Spleen (tissue), 11 donors: ENCODE data around the gene CABP4. TPM values are rescaled to one million over a fixed set of nuclear protein-coding genes. Genes with fewer than 3 reads are reported as not detected.
A peak's percentile ranks its signal among the peaks of the same experiment; 100 is the strongest.

Experiments
- DNase-seq: peaks from one replicate; pipeline ENCODE4 v3.0.0-alpha.2; 2020
- H3K27ac ChIP-seq, 8 donors: fragments of 200-600 bp; sonication (generic) in 7 of 8; 1 replicate in 4 of 8; 2 replicates in 4 of 8; pipeline versions ENCODE4 v1.5.0 to v1.8.0; 2016 to 2021; ENCODE audit warnings: inconsistent platforms in 4 of 8, mild to moderate bottlenecking in 4 of 8, moderate library complexity in 1 of 8
- H3K27me3 ChIP-seq, 7 donors: fragments of 200-600 bp; sonication (generic) in 6 of 7; replicated peaks in 1 of 7; 1 replicate in 4 of 7; 2 replicates in 3 of 7; pipeline versions ENCODE4 v1.5.0 to v1.8.0; 2016 to 2021; ENCODE audit warnings: inconsistent platforms in 3 of 7, mild to moderate bottlenecking in 1 of 7
- H3K36me3 ChIP-seq, 6 donors: fragments of 200-600 bp; sonication (generic) in 5 of 6; 1 replicate in 4 of 6; 2 replicates in 2 of 6; pipeline versions ENCODE4 v1.5.0 to v1.8.0; 2016 to 2021; ENCODE audit warnings: inconsistent platforms in 2 of 6
- H3K4me1 ChIP-seq, 6 donors: fragments of 200-600 bp; sonication (generic) in 5 of 6; 1 replicate in 3 of 6; 2 replicates in 3 of 6; pipeline versions ENCODE4 v1.5.0 to v1.8.0; 2016 to 2021; ENCODE audit warnings: inconsistent platforms in 3 of 6
- H3K4me3 ChIP-seq, 8 donors: fragments of 200-600 bp; sonication (generic) in 7 of 8; 1 replicate in 4 of 8; 2 replicates in 4 of 8; pipeline versions ENCODE4 v1.5.0 to v1.8.0; 2016 to 2021; ENCODE audit warnings: inconsistent platforms in 4 of 8, mild to moderate bottlenecking in 4 of 8, moderate library complexity in 2 of 8
- H3K9me3 ChIP-seq, 8 donors: fragments of 200-600 bp; sonication (generic) in 7 of 8; 1 replicate in 4 of 8; 2 replicates in 4 of 8; pipeline versions ENCODE4 v1.5.0 to v1.8.0; 2016 to 2021; ENCODE audit warnings: inconsistent platforms in 4 of 8
- CTCF ChIP-seq, 11 experiments: fragments of 200-600 bp in 7 of 11; fragments of 450-650 bp in 4 of 11; sonication (generic) in 4 of 11; IDR thresholded peaks in 8 of 11; conservative IDR thresholded peaks in 3 of 11; 1 replicate in 7 of 11; 2 replicates in 4 of 11; pipeline versions ENCODE4 v1.4.0 to v1.8.0; 2016 to 2021; ENCODE audit warnings: antibody characterized with exemption in 11 of 11, inconsistent platforms in 4 of 11, mild to moderate bottlenecking in 1 of 11
- POLR2A ChIP-seq, 3 donors: fragments of 450-650 bp; IDR thresholded peaks; one replicate each; pipeline ENCODE4 v1.5.1; 2017; ENCODE audit warnings: antibody characterized with exemption in 3 of 3, mild to moderate bottlenecking in 1 of 3
- POLR2AphosphoS5 ChIP-seq, 3 donors: sonication (generic); formaldehyde crosslinking; IDR thresholded peaks; one replicate each; pipeline ENCODE4 v1.5.1; 2017; ENCODE audit warnings: antibody characterized with exemption in 3 of 3
- WGBS, 5 donors: extraction: QIAGEN DNeasy Blood & Tissue Kit in 3 of 5; methylation state at CpG; one replicate each; pipeline versions ENCODE4 v1.1.5 to v1.1.7; 2013 to 2018; 5-methylcytosine and 5-hydroxymethylcytosine counted together
- intact Hi-C: fragments of 100-400 bp; cut with DNase I; formaldehyde crosslinking; loops from one replicate; pipeline ENCODE4 v1.15.0; 2023; ENCODE audit warnings: low total_unique reads
- polyA plus RNA-seq, 3 donors: library from polyadenylated mRNA; stranded (reverse); fragments of 200-250 nt; gene quantifications; one replicate each; pipeline ENCODE4 v1.2.1, GENCODE V29; 2013
- total RNA-seq, 7 donors: library from RNA; depleted of rRNA in 3 of 7; stranded (reverse); fragments of >200 nt in 3 of 7; fragmentation: NEBNext Ultra II Directional in 4 of 7; extraction: Animal tissue kit (Norgen Biotek cat#: 25700) in 4 of 7; gene quantifications; one replicate each; pipeline versions ENCODE4 v1.1.0 to v1.2.1, GENCODE V29; 2016 to 2021
- donor health status: healthy with polysubstance abuse.
- donor health status: DM: no; HTN: no; CAD: no; lungs with moderate emphysema.
- donor health status: DM: no; HTN: no; CAD: no.
- donor health status: Bipolar disorder and iron deficiency.
- donor health status: healthy.
- donor health status: DM: no; HTN: no; CAD: no.
- donor health status: DM: yes; HTN: yes; CAD: no.

The CABP4 gene
- total and polyA plus RNA-seq, 10 donors: 2.6 to 27.3 (median 17.1) TPM

- peaks cover 0 to 100% (median 89%) of the 10 kb centered on the region in 6 donors for H3K36me3 ChIP-seq
- H3K27me3 ChIP-seq: no peaks in the 10 kb centered on the region
- no peak overlapping the region for H3K27ac ChIP-seq
- no peak overlapping the region for H3K4me3 ChIP-seq
- peaks cover 0 to under 1% (median 0%) of the 10 kb centered on the region in 6 donors for H3K4me1 ChIP-seq
- DNase-seq: no peak
- intact Hi-C loops: no loop called here
- WGBS, 5 donors: 90 to 97% (median 95%) methylated on average over 11 to 16 of the region's 16 CpGs
- TF ChIP-seq POLR2AphosphoS5 (IDR thresholded peaks at IDR 0.05) (peak in 2 of 3 donors; percentile 21 to 42), CTCF (IDR thresholded peaks at IDR 0.05 in 8 of 11, conservative IDR thresholded peaks at IDR 0.05 in 3 of 11) (no peak), POLR2A (IDR thresholded peaks at IDR 0.05) (no peak)
- no peaks in the 10 kb centered on the region for H3K9me3 ChIP-seq
Measured at GRCh38 chr11:67495234-67496005, 40.3 kb downstream of the CABP4 start.

GRCh38 chr11:67496113-67496512, 41.0 kb downstream of the CABP4 start:
- H3K36me3 ChIP-seq: peaks cover 0 to 100% (median 86%) of the 10 kb centered on the region in 6 donors
- intact Hi-C loops: no loop called here
- no peak overlapping the region for H3K27ac ChIP-seq
- DNase-seq: no peak
- H3K4me1 ChIP-seq: peaks cover 0 to 8% (median 3%) of the 10 kb centered on the region in 6 donors
- H3K4me3 ChIP-seq: no peak overlapping the region
- no peaks in the 10 kb centered on the region for H3K27me3 ChIP-seq
- WGBS, 5 donors: 92 to 96% (median 92%) methylated on average over 11 to 12 of the region's 12 CpGs
- no peaks in the 10 kb centered on the region for H3K9me3 ChIP-seq
- TF ChIP-seq CTCF (IDR thresholded peaks at IDR 0.05 in 8 of 11, conservative IDR thresholded peaks at IDR 0.05 in 3 of 11) (no peak), POLR2A (IDR thresholded peaks at IDR 0.05) (no peak), POLR2AphosphoS5 (IDR thresholded peaks at IDR 0.05) (no peak)

- no peak for DNase-seq
- no peaks in the 10 kb centered on the region for H3K27me3 ChIP-seq
- WGBS, 5 donors: 94 to 98% (median 95%) methylated on average over 12 to 21 of the region's 21 CpGs
Measured at GRCh38 chr11:67497656-67498291, 42.6 kb downstream of the CABP4 start.

More at GRCh38 chr11:67497656-67498291, 42.6 kb downstream of the CABP4 start:
- Histone ChIP-seq H3K4me3 (no peak overlapping the region), H3K9me3 (no peaks in the 10 kb centered on the region), H3K36me3 (peaks cover 0 to 100% (median 84%) of the 10 kb centered on the region in 6 donors), H3K27ac (no peak overlapping the region), H3K4me1 (peaks cover 0 to 25% (median 7%) of the 10 kb centered on the region in 6 donors)
- intact Hi-C loops: no loop called here
- TF ChIP-seq POLR2AphosphoS5 (IDR thresholded peaks at IDR 0.05) (peak in 1 of 3 donors; percentile 17), CTCF (IDR thresholded peaks at IDR 0.05 in 8 of 11, conservative IDR thresholded peaks at IDR 0.05 in 3 of 11) (no peak)
